Trophoblast cell (in vitro differentiated cells and primary cell): ENCODE results near the gene GLYATL1.

Experiments
- DNase-seq, 2 donors: peaks; one replicate each; pipeline ENCODE4 v3.0.0-alpha.2; 2016
- H2AFZ ChIP-seq: 2 replicates; pipeline ENCODE4 v1.6.1; 2013; ENCODE audit warnings: low read length, moderate library complexity, mild to moderate bottlenecking; ENCODE audit not compliant: insufficient read depth, poor library complexity
- H2AK5ac ChIP-seq: 2 replicates; pipeline ENCODE4 v1.6.1; 2013; ENCODE audit warnings: mild to moderate bottlenecking, low read length
- H2BK120ac ChIP-seq: 2 replicates; pipeline ENCODE4 v1.6.1; 2013; ENCODE audit warnings: low read length, mild to moderate bottlenecking, moderate library complexity; ENCODE audit not compliant: insufficient read depth, poor library complexity
- H2BK12ac ChIP-seq: 2 replicates; pipeline ENCODE4 v1.6.1; 2013; ENCODE audit warnings: mild to moderate bottlenecking, low read length, moderate library complexity
- H2BK5ac ChIP-seq: 2 replicates; pipeline ENCODE4 v1.6.1; 2013; ENCODE audit warnings: low read length, low read depth, moderate library complexity, mild to moderate bottlenecking; ENCODE audit not compliant: poor library complexity
- H3K14ac ChIP-seq: 2 replicates; pipeline ENCODE4 v1.6.1; 2013; ENCODE audit warnings: mild to moderate bottlenecking, low read length
- H3K18ac ChIP-seq: 2 replicates; pipeline ENCODE4 v1.6.1; 2013; ENCODE audit warnings: mild to moderate bottlenecking, low read length
- H3K23ac ChIP-seq: 2 replicates; pipeline ENCODE4 v1.6.1; 2013; ENCODE audit warnings: low read length
- H3K27ac ChIP-seq: 2 replicates; pipeline ENCODE4 v1.5.1; 2013; ENCODE audit warnings: low read depth, mild to moderate bottlenecking, inconsistent platforms, low read length, moderate library complexity
- H3K27me3 ChIP-seq: 2 replicates; pipeline ENCODE4 v1.6.1; 2013; ENCODE audit warnings: inconsistent platforms, mild to moderate bottlenecking, low read length, moderate library complexity; ENCODE audit not compliant: insufficient read depth
- H3K36me3 ChIP-seq, 2 experiments: 1 replicate in 1 of 2; 2 replicates in 1 of 2; pipeline ENCODE4 v1.6.1; 2013; ENCODE audit warnings: low read length in 2 of 2, mild to moderate bottlenecking in 2 of 2, moderate library complexity in 1 of 2; ENCODE audit not compliant: insufficient read depth in 2 of 2, control insufficient read depth in 1 of 2
- H3K4ac ChIP-seq: 2 replicates; pipeline ENCODE4 v1.6.1; 2013; ENCODE audit warnings: low read depth, mild to moderate bottlenecking, low read length, moderate library complexity
- H3K4me1 ChIP-seq, 2 experiments: 1 replicate in 1 of 2; 2 replicates in 1 of 2; pipeline ENCODE4 v1.6.1; 2013; ENCODE audit warnings: low read length in 2 of 2, mild to moderate bottlenecking in 2 of 2, moderate library complexity in 1 of 2; ENCODE audit not compliant: insufficient read depth in 2 of 2, control insufficient read depth in 1 of 2
- H3K4me2 ChIP-seq: 2 replicates; pipeline ENCODE4 v1.6.1; 2013; ENCODE audit warnings: inconsistent platforms, mild to moderate bottlenecking, low read length, moderate library complexity
- H3K4me3 ChIP-seq: 2 replicates; pipeline ENCODE4 v1.5.1; 2013; ENCODE audit warnings: mild to moderate bottlenecking, low read depth, low read length, inconsistent platforms
- H3K79me1 ChIP-seq: one replicate; pipeline ENCODE4 v1.6.1; 2013; ENCODE audit warnings: low read length
- H3K79me2 ChIP-seq: 2 replicates; pipeline ENCODE4 v1.6.1; 2013; ENCODE audit warnings: low read length, mild to moderate bottlenecking; ENCODE audit not compliant: control insufficient read depth, insufficient read depth, poor library complexity
- H3K9ac ChIP-seq: 2 replicates; pipeline ENCODE4 v1.6.1; 2013; ENCODE audit warnings: mild to moderate bottlenecking, low read length
- H3K9me3 ChIP-seq: 2 replicates; pipeline ENCODE4 v1.6.1; 2013; ENCODE audit warnings: low read depth, mild to moderate bottlenecking, control low read depth, inconsistent platforms, low read length; ENCODE audit not compliant: insufficient read depth
- H4K12ac ChIP-seq: 2 replicates; pipeline ENCODE4 v1.6.1; 2013; ENCODE audit warnings: low read depth, mild to moderate bottlenecking, low read length, moderate library complexity
- H4K8ac ChIP-seq: 2 replicates; pipeline ENCODE4 v1.6.1; 2013; ENCODE audit warnings: low read depth, mild to moderate bottlenecking, low read length, moderate library complexity
- H4K91ac ChIP-seq: one replicate; pipeline ENCODE4 v1.6.1; 2013; ENCODE audit warnings: low read depth, mild to moderate bottlenecking, low read length, moderate library complexity
- WGBS: extraction: QIAGEN DNeasy Blood & Tissue Kit; methylation state at CpG from one replicate; pipeline ENCODE4 v1.1.7; 2013; ENCODE audit warnings: missing lambda C conversion rate; ENCODE audit not compliant: insufficient read length, insufficient coverage; ENCODE audit errors: extremely low coverage; 5-methylcytosine and 5-hydroxymethylcytosine counted together

GLYATL1 gene

DNA sequence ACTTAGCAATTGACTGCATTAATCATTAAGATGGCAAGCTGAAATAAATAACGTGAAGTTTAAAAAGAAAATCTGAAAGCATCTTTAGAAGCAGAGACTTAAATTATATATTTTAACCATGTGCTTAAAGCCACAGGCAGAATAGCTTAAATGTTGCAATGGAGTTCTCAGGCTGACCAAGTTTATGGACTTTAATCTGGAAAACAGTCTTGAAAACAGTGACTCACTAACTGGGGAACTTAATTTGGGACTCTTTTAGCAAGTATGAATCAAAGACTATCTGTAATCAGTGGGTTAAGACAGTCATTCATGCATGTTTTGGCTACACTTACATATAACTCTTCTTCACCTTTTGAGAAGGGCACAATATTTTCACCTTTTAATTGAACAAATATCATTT is 12.6 kb upstream of the GLYATL1 start:
- H3K18ac ChIP-seq, result no peak overlapping the region
- no peaks in the 10 kb centered on the region for H3K36me3 ChIP-seq
- H4K8ac ChIP-seq, result no peak overlapping the region
- H3K14ac ChIP-seq, result no peak overlapping the region
- no peak overlapping the region for H3K4ac ChIP-seq
- no peaks in the 10 kb centered on the region for H3K79me1 ChIP-seq
- no peak overlapping the region for H4K91ac ChIP-seq
- H3K4me3 ChIP-seq, result no peak overlapping the region
- DNase-seq, result no peak
- H3K9me3 ChIP-seq, result no peaks in the 10 kb centered on the region
- H3K27me3 ChIP-seq, result no peaks in the 10 kb centered on the region
- H2BK120ac ChIP-seq, result no peak overlapping the region
- H3K9ac ChIP-seq, result no peak overlapping the region
- no CpG with 5 or more reads among the region's 1 CpG for WGBS
- no peaks in the 10 kb centered on the region for H3K79me2 ChIP-seq
- H2AK5ac ChIP-seq, result no peak overlapping the region
- H2AFZ ChIP-seq, result no peak overlapping the region
- H3K27ac ChIP-seq, result no peak overlapping the region
- H2BK5ac ChIP-seq, result no peak overlapping the region
- no peak overlapping the region for H2BK12ac ChIP-seq
- H3K4me1 ChIP-seq, result peaks cover 0 to 8% of the 10 kb centered on the region in 2 experiments
- H3K4me2 ChIP-seq, result no peak overlapping the region
- no peak overlapping the region for H3K23ac ChIP-seq
- H4K12ac ChIP-seq, result no peak overlapping the region

DNA sequence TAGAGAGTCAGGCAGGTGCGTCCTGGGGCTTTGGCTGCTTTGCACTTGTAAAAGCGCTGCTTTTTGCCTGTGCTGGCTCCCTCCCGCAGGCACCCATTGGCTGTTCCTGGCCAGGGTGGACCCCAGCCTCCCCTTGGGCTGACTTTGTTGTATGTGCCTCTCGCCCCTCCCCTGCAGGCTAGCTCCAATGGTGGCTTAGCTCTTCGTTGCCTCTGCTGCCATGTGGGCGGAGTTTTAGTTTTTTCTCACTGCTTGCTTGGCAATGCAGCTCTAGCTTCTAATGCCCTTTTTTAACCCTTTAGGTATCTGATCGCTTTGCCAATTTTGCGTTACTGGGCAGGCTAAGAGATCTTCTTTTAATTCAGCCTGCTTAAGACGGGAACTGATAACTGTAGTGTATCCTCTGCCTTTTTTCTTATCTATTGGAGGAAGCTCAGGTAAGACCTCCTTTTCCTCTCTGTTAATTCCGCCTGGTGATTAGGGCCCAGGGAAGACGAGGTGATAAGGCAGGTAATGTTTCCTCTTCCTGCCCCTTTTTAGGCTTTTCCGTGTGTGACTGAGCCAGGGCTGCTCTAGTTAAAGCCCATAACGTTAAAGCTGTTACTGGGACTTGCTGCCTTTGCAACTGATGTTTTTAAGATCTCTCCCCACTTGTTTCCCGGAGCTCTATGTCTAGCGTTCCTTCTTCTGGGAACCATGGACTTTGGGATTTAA is 11.7 kb upstream of the GLYATL1 start:
- H4K8ac ChIP-seq, result no peak overlapping the region
- no peaks in the 10 kb centered on the region for H3K79me2 ChIP-seq
- no peak overlapping the region for H2BK120ac ChIP-seq
- no CpG with 5 or more reads among the region's 15 CpGs for WGBS
- no peaks in the 10 kb centered on the region for H3K79me1 ChIP-seq
- no peak overlapping the region for H4K91ac ChIP-seq
- no peak for DNase-seq
- H3K36me3 ChIP-seq, result no peaks in the 10 kb centered on the region
- no peak overlapping the region for H2BK12ac ChIP-seq
- H3K4me3 ChIP-seq, result no peak overlapping the region
- H3K9me3 ChIP-seq, result no peaks in the 10 kb centered on the region
- H4K12ac ChIP-seq, result no peak overlapping the region
- H2AK5ac ChIP-seq, result no peak overlapping the region
- peak overlapping the region; percentile 48 for H3K4me2 ChIP-seq
- no peak overlapping the region for H2AFZ ChIP-seq
- H3K27me3 ChIP-seq, result no peaks in the 10 kb centered on the region
- no peak overlapping the region for H3K9ac ChIP-seq
- no peak overlapping the region for H3K23ac ChIP-seq
- peaks cover 0 to 8% of the 10 kb centered on the region in 2 experiments for H3K4me1 ChIP-seq
- no peak overlapping the region for H3K27ac ChIP-seq
- no peak overlapping the region for H2BK5ac ChIP-seq
- no peak overlapping the region for H3K4ac ChIP-seq
- H3K14ac ChIP-seq, result no peak overlapping the region
- no peak overlapping the region for H3K18ac ChIP-seq

DNA sequence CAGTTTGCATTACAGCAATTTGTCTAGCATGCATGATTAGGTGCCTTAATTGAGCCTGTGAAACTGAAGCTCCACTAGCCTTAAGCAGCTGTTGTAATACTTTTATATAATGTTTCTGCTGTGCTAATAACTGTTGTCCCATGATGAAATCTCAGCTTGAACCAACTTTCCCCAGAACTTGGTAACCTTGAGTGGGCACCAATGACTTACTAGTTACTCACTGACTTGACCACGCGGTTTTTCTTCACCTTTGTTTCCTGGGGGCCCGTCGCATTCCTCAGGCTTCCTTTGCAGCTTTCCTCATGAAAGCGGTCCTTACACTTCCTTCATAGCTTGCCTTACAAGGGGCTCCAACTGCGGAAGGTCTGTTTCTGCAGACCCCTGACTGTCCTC is 11.2 kb upstream of the GLYATL1 start:
- Histone ChIP-seq H3K79me2 (no peaks in the 10 kb centered on the region), H3K27me3 (no peaks in the 10 kb centered on the region), H3K36me3 (no peaks in the 10 kb centered on the region), H4K8ac (no peak overlapping the region), H3K4ac (no peak overlapping the region), H2BK5ac (no peak overlapping the region), H2BK12ac (no peak overlapping the region), H2AFZ (no peak overlapping the region), H4K91ac (no peak overlapping the region), H2BK120ac (no peak overlapping the region), H2AK5ac (no peak overlapping the region), H4K12ac (no peak overlapping the region), H3K4me1 (peaks cover 0 to 8% of the 10 kb centered on the region in 2 experiments), H3K18ac (no peak overlapping the region), H3K27ac (no peak overlapping the region), H3K23ac (no peak overlapping the region), H3K79me1 (no peaks in the 10 kb centered on the region), H3K9me3 (no peaks in the 10 kb centered on the region), H3K4me2 (peak overlapping the region; percentile 48), H3K14ac (no peak overlapping the region), H3K9ac (no peak overlapping the region), H3K4me3 (no peak overlapping the region)
- no peak for DNase-seq
- WGBS, result no CpG with 5 or more reads among the region's 6 CpGs

- Histone ChIP-seq H3K4ac (no peak overlapping the region), H3K4me3 (no peak overlapping the region), H3K27me3 (no peaks in the 10 kb centered on the region), H3K14ac (no peak overlapping the region), H3K23ac (no peak overlapping the region), H3K79me2 (no peaks in the 10 kb centered on the region), H4K12ac (no peak overlapping the region), H3K9ac (no peak overlapping the region), H3K4me1 (peaks cover 0 to 5% of the 10 kb centered on the region in 2 experiments), H3K18ac (no peak overlapping the region), H3K79me1 (no peaks in the 10 kb centered on the region), H4K8ac (no peak overlapping the region), H2BK5ac (no peak overlapping the region), H2BK12ac (no peak overlapping the region), H2BK120ac (no peak overlapping the region), H4K91ac (no peak overlapping the region), H3K9me3 (no peaks in the 10 kb centered on the region), H3K27ac (no peak overlapping the region), H3K4me2 (no peak overlapping the region), H2AFZ (no peak overlapping the region), H2AK5ac (no peak overlapping the region), H3K36me3 (no peaks in the 10 kb centered on the region)
- no peak for DNase-seq
Observed at GRCh38 chr11:58928691-58929090, 10.6 kb upstream of the GLYATL1 start.
